ENCODE measurements around the gene PTTG2. TPM values are rescaled to one million over a fixed set of nuclear protein-coding genes. Genes with fewer than 3 reads are reported as not detected.
A peak's percentile ranks its signal among the peaks of the same experiment; 100 is the strongest.
"Not testable (repeated sequence)": the region's sequence is repeated elsewhere in the genome, so short reads cannot be mapped to it uniquely, and the experiment has no call there.

The PTTG2 gene
- total RNA-seq: not detected

- ChIA-PET CTCF (interaction anchor here (1.0 kb wide), 1 partner anchor 75 kb away, joined by 4 read pairs; no protein-coding TSS in a partner anchor), POLR2A (no interaction called here)
- ATAC-seq (no peak), DNase-seq (no peak)
- no peak within 1 kb of the TSS for H3K4me3 Mint-ChIP-seq
- no peaks in the 10 kb centered on the region for H3K9me3 Mint-ChIP-seq
- no peak for TF ChIP-seq CTCF (IDR thresholded peaks at IDR 0.05)
- no peaks in the 10 kb centered on the region for H3K27me3 Mint-ChIP-seq
- H3K36me3 Mint-ChIP-seq (ENCODE audit: low read depth): no peaks in the 10 kb centered on the region
- intact Hi-C loops (cut with micrococcal nuclease): no loop called here
- H3K27ac Mint-ChIP-seq: no peak within 1 kb of the TSS
- peaks cover 12% of the 10 kb centered on the region for H3K4me1 Mint-ChIP-seq (ENCODE audit: low read depth)
These were observed at the start of gene PTTG2 for GRCh38 chr4:37960098-37960497. Gene PTTG2, plus strand, starts transcription at chr4:37960398. Its CDS starts 37 bp downstream, at chr4:37960435.

- no peaks in the 10 kb centered on the region for H3K9me3 Mint-ChIP-seq
- H3K27me3 Mint-ChIP-seq: no peaks in the 10 kb centered on the region
- no peak overlapping the region for H3K4me3 Mint-ChIP-seq
- no peak for TF ChIP-seq CTCF (IDR thresholded peaks at IDR 0.05)
- CTCF ChIA-PET: no interaction called here
- POLR2A ChIA-PET: interaction anchor here (1.1 kb wide), 1 partner anchor 38 kb away, joined by 4 read pairs; no protein-coding TSS in a partner anchor
- ATAC-seq (no peak), DNase-seq (no peak)
- peaks cover 16% of the 10 kb centered on the region for H3K4me1 Mint-ChIP-seq (ENCODE audit: low read depth)
- H3K27ac Mint-ChIP-seq: no peak overlapping the region
- intact Hi-C loops (cut with micrococcal nuclease): no loop called here
- H3K36me3 Mint-ChIP-seq (ENCODE audit: low read depth): no peaks in the 10 kb centered on the region
These were observed 45.7 kb upstream of the PTTG2 start for GRCh38 chr4:37914539-37914938.

GRCh38 chr4:37917388-37917787, 42.8 kb upstream of the PTTG2 start:
- Mint-ChIP-seq H3K36me3 (ENCODE audit: low read depth) (peaks cover 5% of the 10 kb centered on the region), H3K27ac (no peak overlapping the region), H3K4me1 (ENCODE audit: low read depth) (peaks cover 14% of the 10 kb centered on the region), H3K9me3 (no peaks in the 10 kb centered on the region), H3K4me3 (no peak overlapping the region), H3K27me3 (no peaks in the 10 kb centered on the region)
- DNase-seq (no peak), ATAC-seq (no peak)
- ChIA-PET CTCF (interaction anchor here (1.0 to 1.2 kb wide), 2 partner anchors 11 to 61 kb away, joined by 3 read pairs; no protein-coding TSS in a partner anchor), POLR2A (no interaction called here)
- TF ChIP-seq CTCF (IDR thresholded peaks at IDR 0.05): no peak
- intact Hi-C loops (cut with micrococcal nuclease): no loop called here

- POLR2A ChIA-PET: no interaction called here
These were observed 41.5 kb upstream of the PTTG2 start for GRCh38 chr4:37918653-37919052.

GRCh38 chr4:37922328-37922727, 37.9 kb upstream of the PTTG2 start:
- DNase-seq (peak; percentile 10), ATAC-seq (no peak)
- ChIA-PET CTCF (interaction anchor here (1.3 kb wide), 1 partner anchor 10 kb away, joined by 3 read pairs; no protein-coding TSS in a partner anchor), POLR2A (interaction anchor here (1.0 to 1.5 kb wide), 3 partner anchors 10 to 22 kb away, joined by 4 to 5 read pairs (median 4); no protein-coding TSS in a partner anchor)
- no peak for TF ChIP-seq CTCF (IDR thresholded peaks at IDR 0.05)
- no peaks in the 10 kb centered on the region for H3K9me3 Mint-ChIP-seq
- intact Hi-C loops (cut with micrococcal nuclease): no loop called here
- no peak overlapping the region for H3K27ac Mint-ChIP-seq
- H3K4me3 Mint-ChIP-seq: no peak overlapping the region
- H3K4me1 Mint-ChIP-seq (ENCODE audit: low read depth): peaks cover 18% of the 10 kb centered on the region
- H3K36me3 Mint-ChIP-seq (ENCODE audit: low read depth): peaks cover 17% of the 10 kb centered on the region
- no peaks in the 10 kb centered on the region for H3K27me3 Mint-ChIP-seq

More at GRCh38 chr4:37918653-37919052, 41.5 kb upstream of the PTTG2 start:
- CTCF ChIA-PET: no interaction called here
- intact Hi-C loops (cut with micrococcal nuclease): no loop called here
- Mint-ChIP-seq H3K36me3 (ENCODE audit: low read depth) (peaks cover 11% of the 10 kb centered on the region), H3K4me3 (no peak overlapping the region), H3K4me1 (ENCODE audit: low read depth) (peaks cover 16% of the 10 kb centered on the region), H3K9me3 (no peaks in the 10 kb centered on the region), H3K27ac (no peak overlapping the region), H3K27me3 (no peaks in the 10 kb centered on the region)
- TF ChIP-seq CTCF (IDR thresholded peaks at IDR 0.05): no peak
- DNase-seq: no peak
- no peak for ATAC-seq

GRCh38 chr4:37923089-37923488, 37.1 kb upstream of the PTTG2 start:
- Mint-ChIP-seq H3K4me1 (ENCODE audit: low read depth) (peaks cover 23% of the 10 kb centered on the region), H3K36me3 (ENCODE audit: low read depth) (peaks cover 17% of the 10 kb centered on the region)
- H3K4me3 Mint-ChIP-seq; H3K27me3 Mint-ChIP-seq; ATAC-seq; intact Hi-C loops (cut with micrococcal nuclease); H3K27ac Mint-ChIP-seq; DNase-seq; H3K9me3 Mint-ChIP-seq: not testable (repeated sequence)
- ChIA-PET CTCF (interaction anchor here (1.3 kb wide), 1 partner anchor 9 kb away, joined by 3 read pairs; no protein-coding TSS in a partner anchor), POLR2A (interaction anchor here (1.1 kb wide), 1 partner anchor 20 kb away, joined by 3 read pairs; no protein-coding TSS in a partner anchor)

Measured in activated CD8-positive, alpha-beta T cell treated with anti-CD3 and anti-CD28 coated beads for 36 hours (primary cell).